Osteocyte (in vitro differentiated cells): ENCODE measurements around the gene GABRA4. TPM values are rescaled to one million over a fixed set of nuclear protein-coding genes. Genes with fewer than 3 reads are reported as not detected.

Source experiments
- DNase-seq: peaks from one replicate; pipeline ENCODE4 v3.0.0; 2021; ENCODE audit warnings: mixed read lengths; ENCODE audit not compliant: unreplicated experiment; ENCODE audit errors: extremely low spot score
- H3K27ac Mint-ChIP-seq: one replicate; pipeline ENCODE4 v1.8.0; 2021; ENCODE audit warnings: mild to moderate bottlenecking, mixed read lengths; ENCODE audit not compliant: unreplicated experiment
- H3K27me3 Mint-ChIP-seq: one replicate; pipeline ENCODE4 v1.8.0; 2021; ENCODE audit warnings: mixed read lengths; ENCODE audit not compliant: unreplicated experiment
- H3K36me3 Mint-ChIP-seq: one replicate; pipeline ENCODE4 v1.8.0; 2021; ENCODE audit warnings: mixed read lengths; ENCODE audit not compliant: unreplicated experiment
- H3K4me1 Mint-ChIP-seq: one replicate; pipeline ENCODE4 v1.8.0; 2021; ENCODE audit warnings: mixed read lengths; ENCODE audit not compliant: unreplicated experiment
- H3K4me3 Mint-ChIP-seq: one replicate; pipeline ENCODE4 v1.8.0; 2021; ENCODE audit warnings: mild to moderate bottlenecking, moderate library complexity, mixed read lengths; ENCODE audit not compliant: unreplicated experiment
- H3K9me3 Mint-ChIP-seq: one replicate; pipeline ENCODE4 v1.8.0; 2021; ENCODE audit warnings: mixed read lengths; ENCODE audit not compliant: unreplicated experiment
- total RNA-seq: library from RNA; stranded (reverse); gene quantifications from 2 replicates; pipeline ENCODE4 v1.2.1, GENCODE V29; 2021
- TF ChIP-seq, protein P1 (sequence below): fragments of 200-600 bp; sonication (generic); IDR thresholded peaks from 2 replicates; pipeline ENCODE4 v1.5.0; 2021; ENCODE audit warnings: antibody characterized with exemption, mild to moderate bottlenecking, moderate library complexity

Gene GABRA4
- total RNA-seq, 1 donor from 2014 or later = not detected

DNA sequence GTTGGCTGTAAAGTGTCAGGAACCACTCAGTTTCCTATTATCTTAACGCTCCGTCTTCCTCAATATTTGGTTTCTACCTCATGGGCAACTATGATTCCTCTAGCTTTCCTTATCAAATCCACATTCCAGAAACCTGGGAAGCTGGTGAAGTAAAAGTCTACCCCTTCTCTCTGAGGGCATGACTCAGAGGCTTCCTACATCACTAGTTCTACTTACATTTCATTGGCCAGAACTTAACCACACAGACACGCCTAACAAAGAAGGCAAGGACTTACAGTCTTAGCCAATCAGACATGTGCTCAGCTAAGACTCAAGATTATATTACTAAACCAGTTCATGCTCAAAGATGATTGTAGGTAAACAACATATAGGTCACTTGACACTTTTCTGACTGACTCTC lies 114.7 kb downstream of the GABRA4 start:
- no peak overlapping the region for H3K4me3 Mint-ChIP-seq
- no peaks in the 10 kb centered on the region for H3K27me3 Mint-ChIP-seq
- H3K27ac Mint-ChIP-seq = no peak overlapping the region
- no peaks in the 10 kb centered on the region for H3K4me1 Mint-ChIP-seq
- H3K36me3 Mint-ChIP-seq = no peaks in the 10 kb centered on the region
- H3K9me3 Mint-ChIP-seq = no peaks in the 10 kb centered on the region
- no peak for DNase-seq
- TF ChIP-seq, protein P1, sequence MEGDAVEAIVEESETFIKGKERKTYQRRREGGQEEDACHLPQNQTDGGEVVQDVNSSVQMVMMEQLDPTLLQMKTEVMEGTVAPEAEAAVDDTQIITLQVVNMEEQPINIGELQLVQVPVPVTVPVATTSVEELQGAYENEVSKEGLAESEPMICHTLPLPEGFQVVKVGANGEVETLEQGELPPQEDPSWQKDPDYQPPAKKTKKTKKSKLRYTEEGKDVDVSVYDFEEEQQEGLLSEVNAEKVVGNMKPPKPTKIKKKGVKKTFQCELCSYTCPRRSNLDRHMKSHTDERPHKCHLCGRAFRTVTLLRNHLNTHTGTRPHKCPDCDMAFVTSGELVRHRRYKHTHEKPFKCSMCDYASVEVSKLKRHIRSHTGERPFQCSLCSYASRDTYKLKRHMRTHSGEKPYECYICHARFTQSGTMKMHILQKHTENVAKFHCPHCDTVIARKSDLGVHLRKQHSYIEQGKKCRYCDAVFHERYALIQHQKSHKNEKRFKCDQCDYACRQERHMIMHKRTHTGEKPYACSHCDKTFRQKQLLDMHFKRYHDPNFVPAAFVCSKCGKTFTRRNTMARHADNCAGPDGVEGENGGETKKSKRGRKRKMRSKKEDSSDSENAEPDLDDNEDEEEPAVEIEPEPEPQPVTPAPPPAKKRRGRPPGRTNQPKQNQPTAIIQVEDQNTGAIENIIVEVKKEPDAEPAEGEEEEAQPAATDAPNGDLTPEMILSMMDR = no peak

DNA sequence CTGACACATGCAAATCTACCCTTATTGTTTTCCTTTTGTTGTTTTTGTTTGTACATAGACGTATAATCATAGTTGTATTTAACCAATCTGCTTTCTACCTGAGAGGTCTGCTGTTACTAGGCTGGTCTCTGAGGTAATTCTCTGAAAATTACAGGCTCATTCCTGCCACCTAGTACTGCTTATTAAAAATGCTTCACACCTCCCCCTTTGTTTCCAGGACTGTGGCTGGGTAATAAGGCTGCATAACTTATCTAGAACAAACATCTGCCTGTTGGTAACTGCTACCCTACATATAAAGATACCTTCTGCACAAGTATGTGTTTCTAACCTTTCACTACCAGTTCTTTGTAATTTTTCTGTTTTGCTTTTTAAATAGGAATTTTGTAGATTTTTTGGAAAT lies 118.6 kb downstream of the GABRA4 start:
- no peaks in the 10 kb centered on the region for H3K27me3 Mint-ChIP-seq
- H3K4me1 Mint-ChIP-seq = no peaks in the 10 kb centered on the region
- TF ChIP-seq, protein P1 = no peak
- H3K4me3 Mint-ChIP-seq = no peak overlapping the region
- no peak for DNase-seq
- no peak overlapping the region for H3K27ac Mint-ChIP-seq
- peaks cover 4% of the 10 kb centered on the region for H3K9me3 Mint-ChIP-seq
- no peaks in the 10 kb centered on the region for H3K36me3 Mint-ChIP-seq

DNA sequence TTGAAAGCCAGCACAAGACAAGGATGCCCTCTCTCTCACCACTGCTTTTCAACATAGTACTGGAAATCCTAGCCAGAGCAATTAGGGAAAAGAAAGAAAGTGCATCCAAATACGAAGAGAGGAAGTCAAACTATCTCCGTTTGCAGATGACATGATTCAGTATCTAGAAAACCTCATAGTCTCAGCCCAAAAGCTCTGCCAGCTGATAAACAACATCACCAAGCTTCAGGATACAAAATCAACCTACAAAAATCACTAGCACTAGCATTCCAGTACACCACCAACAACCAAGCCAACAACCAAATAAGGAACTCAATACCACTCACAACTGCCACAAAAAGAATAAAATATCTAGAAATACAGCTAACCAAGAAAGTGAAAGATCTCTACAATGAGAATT lies 123.0 kb downstream of the GABRA4 start:
- Mint-ChIP-seq H3K4me3 (no peak overlapping the region), H3K4me1 (no peaks in the 10 kb centered on the region), H3K27ac (no peak overlapping the region), H3K27me3 (no peaks in the 10 kb centered on the region), H3K36me3 (no peaks in the 10 kb centered on the region), H3K9me3 (peaks cover 4% of the 10 kb centered on the region)
- TF ChIP-seq, protein P1 = no peak
- DNase-seq = no peak

Other genes starting within 250 kb of the GABRA4 start
- not detected in 2 replicates for gene COX7B2, start 84.3 kb downstream of the GABRA4 start, total RNA-seq
- gene GABRB1, start 38.0 kb upstream of the GABRA4 start, total RNA-seq = not detected in 2 replicates